ENCODE measurements around the gene BSCL2. TPM values are rescaled to one million over a fixed set of nuclear protein-coding genes. Genes with fewer than 3 reads are reported as not detected.
"Not testable (repeated sequence)": the region's sequence is repeated elsewhere in the genome, so short reads cannot be mapped to it uniquely, and the experiment has no call there.

BSCL2 gene
- total RNA-seq, 1 experiment from 2014 or later = 57.4 TPM

GRCh38 chr11:62705880-62706849, 1.1 kb downstream of the BSCL2 start:
- peak; percentile 92 for DNase-seq
- no peaks in the 10 kb centered on the region for H3K9me3 ChIP-seq
- H3K4me3 ChIP-seq = peak overlapping the region; percentile 85
- no peaks in the 10 kb centered on the region for H3K27me3 ChIP-seq
- H3K36me3 ChIP-seq = peaks cover 67% of the 10 kb centered on the region

GRCh38 chr11:62705413-62705812, 1.8 kb downstream of the BSCL2 start:
- DNase-seq = no peak
- peak overlapping the region; percentile 85 for H3K4me3 ChIP-seq
- peaks cover 66% of the 10 kb centered on the region for H3K36me3 ChIP-seq
- no peaks in the 10 kb centered on the region for H3K9me3 ChIP-seq
- H3K27me3 ChIP-seq = no peaks in the 10 kb centered on the region

- H3K27me3 ChIP-seq, DNase-seq, H3K4me3 ChIP-seq, H3K9me3 ChIP-seq: not testable (repeated sequence)
- peaks cover 55% of the 10 kb centered on the region for H3K36me3 ChIP-seq
Measured at GRCh38 chr11:62703921-62704320, 3.3 kb downstream of the BSCL2 start.

- no peak for DNase-seq
- Histone ChIP-seq H3K36me3 (peaks cover 47% of the 10 kb centered on the region), H3K4me3 (no peak overlapping the region), H3K27me3 (no peaks in the 10 kb centered on the region), H3K9me3 (no peaks in the 10 kb centered on the region)
Measured at GRCh38 chr11:62702246-62702645, 5.0 kb downstream of the BSCL2 start.

- peak; percentile 65 for DNase-seq
- Histone ChIP-seq H3K27me3 (no peaks in the 10 kb centered on the region), H3K4me3 (no peak overlapping the region), H3K9me3 (no peaks in the 10 kb centered on the region), H3K36me3 (peaks cover 39% of the 10 kb centered on the region)
Measured at GRCh38 chr11:62694455-62695167, 12.6 kb downstream of the BSCL2 start.

GRCh38 chr11:62693624-62694023, 13.6 kb downstream of the BSCL2 start:
- not testable (repeated sequence) for H3K9me3 ChIP-seq, DNase-seq, H3K27me3 ChIP-seq, H3K4me3 ChIP-seq
- H3K36me3 ChIP-seq = peaks cover 39% of the 10 kb centered on the region

- peak; percentile 96 for DNase-seq
- no peaks in the 10 kb centered on the region for H3K9me3 ChIP-seq
- H3K36me3 ChIP-seq = peaks cover 33% of the 10 kb centered on the region
- H3K27me3 ChIP-seq = no peaks in the 10 kb centered on the region
- no peak within 1 kb of the TSS for H3K4me3 ChIP-seq
Measured at GRCh38 chr11:62689421-62690183, 17.6 kb downstream of the BSCL2 start, which contains the start of gene LRRN4CL. Gene LRRN4CL, minus strand, starts transcription at chr11:62689530. Its CDS starts 1,022 bp downstream, at chr11:62688508.

GRCh38 chr11:62688491-62688890, 18.7 kb downstream of the BSCL2 start:
- Histone ChIP-seq H3K36me3 (peaks cover 26% of the 10 kb centered on the region), H3K27me3 (no peaks in the 10 kb centered on the region), H3K9me3 (no peaks in the 10 kb centered on the region), H3K4me3 (no peak overlapping the region)
- no peak for DNase-seq

GRCh38 chr11:62687508-62688396, 19.5 kb downstream of the BSCL2 start:
- DNase-seq = no peak
- peaks cover 19% of the 10 kb centered on the region for H3K36me3 ChIP-seq
- H3K27me3 ChIP-seq = no peaks in the 10 kb centered on the region
- no peak overlapping the region for H3K4me3 ChIP-seq
- no peaks in the 10 kb centered on the region for H3K9me3 ChIP-seq

- no peaks in the 10 kb centered on the region for H3K9me3 ChIP-seq
- H3K36me3 ChIP-seq = peaks cover 6% of the 10 kb centered on the region
- no peak for DNase-seq
- no peak overlapping the region for H3K4me3 ChIP-seq
- H3K27me3 ChIP-seq = no peaks in the 10 kb centered on the region
Measured at GRCh38 chr11:62682518-62682917, 24.7 kb downstream of the BSCL2 start.

- DNase-seq = peak; percentile 72
- Histone ChIP-seq H3K27me3 (no peaks in the 10 kb centered on the region), H3K9me3 (no peaks in the 10 kb centered on the region), H3K4me3 (no peak overlapping the region), H3K36me3 (peaks cover 18% of the 10 kb centered on the region)
Measured at GRCh38 chr11:62680825-62681240, 26.4 kb downstream of the BSCL2 start.

GRCh38 chr11:62678770-62679696, 28.2 kb downstream of the BSCL2 start, which contains the start of gene UBXN1:
Gene UBXN1, minus strand, starts transcription at chr11:62679073. Its CDS starts 150 bp downstream, at chr11:62678923.
- DNase-seq = peak; percentile 95
- H3K9me3 ChIP-seq = no peaks in the 10 kb centered on the region
- peaks cover 26% of the 10 kb centered on the region for H3K36me3 ChIP-seq
- peak within 1 kb of the TSS; percentile 82 for H3K4me3 ChIP-seq
- H3K27me3 ChIP-seq = no peaks in the 10 kb centered on the region

GRCh38 chr11:62678433-62678769, 28.8 kb downstream of the BSCL2 start:
- Histone ChIP-seq H3K27me3 (no peaks in the 10 kb centered on the region), H3K36me3 (peaks cover 33% of the 10 kb centered on the region), H3K4me3 (peak overlapping the region; percentile 82), H3K9me3 (no peaks in the 10 kb centered on the region)
- DNase-seq = no peak

- Histone ChIP-seq H3K4me3 (peak overlapping the region; percentile 82), H3K27me3 (no peaks in the 10 kb centered on the region), H3K9me3 (no peaks in the 10 kb centered on the region), H3K36me3 (peaks cover 40% of the 10 kb centered on the region)
- no peak for DNase-seq
Measured at GRCh38 chr11:62677714-62678113, 29.5 kb downstream of the BSCL2 start.

- Histone ChIP-seq H3K36me3 (peaks cover 42% of the 10 kb centered on the region), H3K4me3 (no peak overlapping the region), H3K9me3 (no peaks in the 10 kb centered on the region), H3K27me3 (no peaks in the 10 kb centered on the region)
- DNase-seq = no peak
Measured at GRCh38 chr11:62677156-62677555, 30.1 kb downstream of the BSCL2 start.
